ENCODE measurements around the gene GABRP.

GRCh38 chr5:170736966-170737365, 46.6 kb upstream of the GABRP start:
- TF ChIP-seq CTCF (conservative IDR thresholded peaks at IDR 0.05; ENCODE audit: low read depth in 2 of 2) (no peak), EZH2 (IDR thresholded peaks at IDR 0.05; ENCODE audit: low read depth, unreplicated experiment) (no peak), CREB1 (CRISPR knock-in tag; IDR thresholded peaks at IDR 0.05; ENCODE audit: low read depth) (no peak), REST (IDR thresholded peaks at IDR 0.05; ENCODE audit: unreplicated experiment) (no peak), POLR2AphosphoS5 (IDR thresholded peaks at IDR 0.05; ENCODE audit: low read depth) (no peak), JUNB (IDR thresholded peaks at IDR 0.05; ENCODE audit: unreplicated experiment) (no peak), ZNF114 (CRISPR knock-in tag; IDR thresholded peaks at IDR 0.05) (no peak), EZH2phosphoT487 (IDR thresholded peaks at IDR 0.05; ENCODE audit: unreplicated experiment) (no peak), ZNF331 (CRISPR knock-in tag; IDR thresholded peaks at IDR 0.05; ENCODE audit: low read depth) (no peak), STAT1 (IDR thresholded peaks at IDR 0.05; ENCODE audit: unreplicated experiment) (no peak)

Data from GM23338 (cell line).